ENCODE measurements around the gene ETV6.

The ETV6 gene

GRCh38 chr12:11697670-11698387 is 48.4 kb downstream of the ETV6 start:
- DNase-seq = no peak

DNA sequence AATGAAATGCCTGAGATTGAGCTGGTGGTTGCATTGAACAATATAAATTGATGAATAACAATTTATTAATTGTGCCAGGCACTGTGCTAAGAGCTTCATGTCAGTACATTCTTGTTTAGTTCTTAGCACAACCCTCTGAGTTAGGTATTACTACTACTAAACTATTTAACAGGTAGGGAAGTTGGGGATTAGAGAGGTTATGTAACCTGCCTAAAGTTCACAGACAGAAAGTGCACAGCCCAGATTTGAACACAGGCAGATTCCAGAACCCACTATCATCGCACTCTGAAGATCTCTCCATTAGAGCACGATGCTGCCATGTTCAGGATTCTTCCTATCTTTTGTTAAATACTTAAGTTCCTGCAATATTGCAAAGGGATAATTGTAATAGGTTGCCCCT is 49.3 kb downstream of the ETV6 start:
- DNase-seq = no peak

- DNase-seq = no peak
Measured at GRCh38 chr12:11701433-11701832, 52.0 kb downstream of the ETV6 start.

DNA sequence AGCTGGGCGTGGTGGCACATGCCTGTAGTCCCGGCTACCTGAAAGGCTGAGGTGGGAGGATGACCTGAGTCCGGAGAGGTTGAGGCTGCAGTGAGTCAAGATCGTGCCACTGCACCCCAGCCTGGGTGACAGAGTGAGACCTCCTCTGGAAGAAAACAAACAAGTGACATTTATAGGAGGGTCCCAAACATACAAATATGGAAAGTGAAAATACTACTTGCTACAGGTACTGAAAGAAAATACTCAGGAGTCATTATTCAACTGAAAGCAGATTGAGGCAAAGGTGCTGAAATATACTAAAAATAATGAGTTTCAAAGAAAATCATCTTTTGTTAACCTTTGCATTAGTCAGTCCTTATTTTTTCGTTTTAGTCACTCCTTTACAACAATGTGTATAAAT is 53.5 kb downstream of the ETV6 start:
- DNase-seq = no peak

GRCh38 chr12:11703378-11703777 is 53.9 kb downstream of the ETV6 start:
- DNase-seq = no peak

GRCh38 chr12:11704089-11704488 is 54.6 kb downstream of the ETV6 start:
- no peak for DNase-seq

- DNase-seq = no peak
Measured at GRCh38 chr12:11705010-11705409, 55.5 kb downstream of the ETV6 start.

DNA sequence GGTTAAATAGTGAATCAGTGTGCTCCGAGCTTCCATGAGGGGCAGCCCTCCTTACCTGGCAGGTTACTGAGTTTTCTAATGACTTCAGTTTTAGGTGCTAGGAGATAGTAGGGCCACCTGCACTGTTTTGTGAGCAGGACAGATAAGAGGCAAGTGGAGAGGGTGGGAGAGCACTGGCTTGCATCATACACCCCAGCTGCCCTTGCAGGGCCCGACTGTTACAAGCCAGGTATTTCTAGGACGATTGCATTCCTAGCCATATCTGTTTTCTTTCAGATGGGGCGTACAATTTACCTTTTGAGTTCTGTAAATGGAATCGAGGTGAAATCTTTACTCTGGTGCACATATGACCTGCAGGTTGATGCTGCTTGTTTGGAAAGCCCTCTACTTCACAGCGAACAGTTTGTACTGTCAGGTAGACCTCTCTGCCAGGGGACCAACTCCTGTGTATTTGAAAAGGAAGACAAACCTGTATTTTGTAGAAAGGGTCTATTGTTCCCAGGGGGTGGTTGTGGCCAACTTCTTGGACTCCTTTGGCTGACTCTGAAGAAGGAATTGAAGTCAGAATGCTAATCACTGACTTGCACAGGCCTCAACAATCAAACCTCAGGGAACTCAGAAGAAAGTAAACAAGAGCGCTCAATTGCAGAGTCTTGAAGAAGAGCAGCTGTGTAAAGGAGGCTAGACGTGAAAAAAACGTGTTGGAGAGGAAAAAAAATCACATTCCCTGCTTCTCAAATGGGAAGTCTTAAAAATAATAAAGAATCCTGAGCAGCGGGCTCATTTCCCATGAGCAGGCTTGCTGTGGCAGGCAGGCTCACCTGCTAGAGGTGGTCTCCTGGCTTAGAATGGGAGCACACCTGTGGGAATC is 57.3 kb downstream of the ETV6 start:
- no peak for DNase-seq

- DNase-seq = no peak
Measured at GRCh38 chr12:11707535-11707934, 58.1 kb downstream of the ETV6 start.

GRCh38 chr12:11709513-11709912 is 60.0 kb downstream of the ETV6 start:
- DNase-seq = no peak

DNA sequence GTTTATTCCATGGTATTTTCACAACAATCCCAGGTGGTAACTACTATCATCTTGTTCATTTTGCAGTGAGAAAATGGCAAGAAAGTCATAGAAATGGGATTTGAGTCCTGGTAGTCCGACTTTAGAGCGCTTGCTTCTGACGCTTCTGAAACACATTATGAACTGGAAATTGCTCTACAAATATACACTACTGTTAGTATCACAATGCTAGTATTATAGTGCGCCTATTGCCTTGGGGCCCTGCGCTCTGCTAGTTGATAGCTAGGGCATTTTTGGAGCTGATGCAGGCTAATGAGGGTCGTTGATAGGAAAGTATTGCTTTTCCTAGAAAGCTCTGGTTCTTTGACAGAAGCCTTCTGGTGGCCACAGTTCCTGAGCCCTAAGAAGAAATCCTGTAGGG is 61.0 kb downstream of the ETV6 start:
- no peak for DNase-seq

DNA sequence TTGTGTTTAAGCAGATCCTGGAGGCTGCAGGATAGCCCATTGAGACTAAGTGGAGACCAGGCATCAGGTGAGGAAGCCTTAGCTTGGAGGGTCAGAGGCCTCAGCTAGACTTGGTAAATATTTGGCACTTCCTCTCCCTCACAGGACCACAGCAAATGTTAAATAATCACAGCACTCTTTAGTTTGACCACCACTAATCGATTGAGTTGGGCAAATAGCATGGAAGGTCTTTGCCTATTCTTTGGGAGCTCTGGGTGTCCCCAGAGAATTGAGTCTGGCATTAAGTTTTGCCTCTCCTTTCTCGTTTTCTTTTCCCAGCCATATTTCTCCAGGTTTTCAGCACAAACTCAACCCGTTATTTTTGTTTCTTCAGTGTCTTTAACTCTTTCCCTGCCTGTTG is 61.4 kb downstream of the ETV6 start:
- no peak for DNase-seq

DNA sequence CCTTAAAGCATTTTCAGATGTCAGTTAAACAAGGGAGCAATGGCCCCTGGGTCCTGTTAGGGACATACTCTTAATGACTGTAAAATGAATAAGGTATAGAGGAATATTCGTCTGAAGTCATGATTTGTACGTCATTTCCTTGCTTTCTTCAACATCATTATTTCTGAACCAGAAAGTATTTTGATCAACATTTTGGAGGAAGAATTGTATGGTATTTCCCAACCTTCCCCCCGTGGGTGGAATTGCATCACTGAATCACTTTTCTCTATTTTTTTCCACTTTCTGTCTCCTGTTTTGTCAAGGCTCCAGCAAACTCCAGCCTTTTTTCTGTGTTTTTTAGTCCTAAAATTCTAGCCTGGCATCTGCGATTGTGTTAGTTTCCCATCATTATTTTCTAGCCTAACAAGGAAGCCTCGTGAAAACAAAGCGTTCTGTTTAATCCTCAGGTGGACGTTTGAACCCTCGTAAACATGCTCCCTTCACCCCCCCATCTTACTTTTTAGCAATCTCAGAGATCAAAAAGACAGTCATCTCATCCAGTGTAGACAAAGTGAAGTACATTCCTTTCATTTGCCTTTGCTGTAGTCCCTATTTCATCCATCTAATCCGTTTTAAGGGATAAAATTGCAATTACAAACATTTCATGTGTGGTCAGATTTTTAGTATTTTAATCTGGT is 62.3 kb downstream of the ETV6 start:
- no peak for DNase-seq

DNA sequence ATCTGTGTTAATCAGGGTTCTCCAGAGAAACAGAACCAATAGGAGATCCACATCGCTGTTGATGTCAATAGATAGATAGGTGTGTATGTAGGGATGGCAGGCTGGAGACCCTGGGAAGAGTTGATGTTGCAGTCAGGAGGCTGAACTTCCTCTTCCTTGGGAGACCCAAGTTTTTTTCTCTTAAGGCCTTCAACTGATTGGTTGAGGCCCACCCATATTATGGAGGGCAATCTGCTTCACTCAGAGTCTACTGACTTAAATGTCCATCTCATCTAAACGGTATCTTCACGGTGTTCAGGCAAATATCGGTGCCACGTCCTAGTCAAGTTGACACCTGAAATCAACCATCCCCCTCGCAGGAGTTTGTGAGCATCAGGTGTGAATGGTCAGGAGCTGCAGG is 63.0 kb downstream of the ETV6 start:
- DNase-seq = no peak

- no peak for DNase-seq
Measured at GRCh38 chr12:11713202-11713601, 63.7 kb downstream of the ETV6 start.

DNA sequence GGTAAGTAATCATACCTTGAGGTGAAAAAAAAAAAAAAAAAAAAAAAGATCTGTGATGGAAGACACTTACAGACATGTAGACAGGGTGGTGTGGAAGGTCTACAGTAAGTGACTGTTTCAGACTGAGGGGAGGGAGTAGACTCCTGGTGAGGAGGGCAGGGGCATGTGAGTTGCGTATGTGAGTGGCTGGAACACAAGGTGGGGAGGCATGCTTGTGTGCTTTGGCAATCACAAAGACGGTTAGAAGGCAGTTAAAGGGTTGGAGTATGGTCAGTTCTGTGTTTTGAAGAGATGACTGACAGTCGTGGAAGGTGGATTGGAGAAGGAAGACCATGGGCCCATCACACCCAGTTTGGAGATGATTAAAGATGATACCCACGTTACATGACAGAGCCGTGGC is 65.2 kb downstream of the ETV6 start:
- no peak for DNase-seq

GRCh38 chr12:11715621-11716020 is 66.1 kb downstream of the ETV6 start:
- no peak for DNase-seq

DNA sequence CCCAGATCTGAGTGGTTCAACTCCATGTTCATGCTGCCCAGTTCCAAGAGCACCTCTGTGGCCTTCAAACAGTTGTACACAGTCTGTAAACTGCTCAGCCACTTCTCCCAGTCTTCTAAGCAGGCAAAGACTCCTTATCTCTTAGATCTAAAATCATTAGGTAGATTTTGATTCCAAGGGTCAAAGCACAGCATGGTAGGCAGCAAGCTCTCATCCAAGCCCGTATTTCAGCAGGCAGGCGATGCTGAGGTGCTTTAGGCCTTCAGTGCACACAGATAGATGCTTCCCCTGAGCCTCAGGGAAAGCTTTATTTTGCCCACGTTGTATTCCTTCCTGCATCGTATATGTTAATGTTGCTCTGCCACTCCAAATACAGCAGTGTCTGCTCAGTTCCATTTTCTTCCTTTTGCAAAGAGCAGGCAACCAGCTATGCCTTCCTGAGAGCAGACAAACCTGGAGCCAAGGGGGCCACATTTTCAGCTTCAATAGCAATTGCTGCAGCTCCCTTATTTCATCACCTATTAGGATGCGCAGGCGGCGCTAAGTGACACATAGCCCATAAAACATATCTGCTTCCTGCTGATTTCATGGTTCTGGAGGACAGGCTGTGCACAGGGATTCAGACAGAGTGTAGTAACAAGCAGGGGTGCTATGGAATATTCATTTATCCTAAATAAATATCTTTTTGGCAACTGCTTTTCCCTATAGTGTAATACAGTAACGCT is 67.5 kb downstream of the ETV6 start:
- DNase-seq = no peak

DNA sequence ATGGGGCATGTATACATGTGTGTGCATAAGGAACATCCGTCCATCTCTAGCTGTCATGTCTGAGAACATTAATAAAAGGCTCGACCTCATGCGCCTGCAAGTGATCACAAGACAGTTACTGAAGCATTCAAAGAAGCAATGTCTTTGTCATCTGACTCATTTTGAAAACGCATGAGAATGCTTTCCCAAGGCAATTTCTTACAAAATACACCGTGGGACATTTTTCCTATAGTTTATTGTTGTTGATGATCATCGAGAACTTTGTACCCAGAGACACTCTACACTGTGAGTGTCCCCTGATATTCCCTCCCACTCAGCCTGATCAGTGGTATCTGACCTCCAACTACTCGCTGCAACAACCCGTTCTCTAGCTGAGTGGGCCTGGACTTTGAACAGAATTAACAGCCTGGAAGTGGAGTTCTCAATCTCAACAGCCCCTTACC is 68.1 kb downstream of the ETV6 start:
- no peak for DNase-seq

- DNase-seq = no peak
Measured at GRCh38 chr12:11718105-11718504, 68.6 kb downstream of the ETV6 start.

DNA sequence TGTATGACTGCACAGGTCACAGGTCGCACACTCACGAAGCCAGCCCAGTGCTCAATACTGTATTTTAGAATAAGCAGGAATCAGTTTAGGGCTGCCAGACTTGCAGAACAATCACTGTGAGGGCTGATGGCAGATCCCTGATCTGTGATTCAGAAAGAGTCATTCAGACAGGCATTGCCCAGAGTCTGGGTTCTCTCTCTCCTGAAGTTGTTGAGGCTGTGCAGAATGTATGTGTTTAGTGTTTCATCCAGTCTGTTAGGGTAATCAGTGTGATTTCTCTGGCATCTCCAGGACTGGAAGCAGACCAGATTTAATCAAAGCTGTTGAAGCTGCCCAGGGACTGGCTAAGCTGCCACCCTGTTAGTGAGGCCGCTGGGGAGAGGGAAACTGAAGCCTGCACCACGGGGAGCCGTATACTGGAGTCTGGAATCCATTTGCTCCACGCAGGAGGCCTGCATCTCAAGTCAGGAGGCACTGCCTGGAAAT is 69.3 kb downstream of the ETV6 start:
- no peak for DNase-seq

- peak; percentile 10 to 71 for DNase-seq
Measured at GRCh38 chr12:11719678-11720099, 70.2 kb downstream of the ETV6 start.

DNA sequence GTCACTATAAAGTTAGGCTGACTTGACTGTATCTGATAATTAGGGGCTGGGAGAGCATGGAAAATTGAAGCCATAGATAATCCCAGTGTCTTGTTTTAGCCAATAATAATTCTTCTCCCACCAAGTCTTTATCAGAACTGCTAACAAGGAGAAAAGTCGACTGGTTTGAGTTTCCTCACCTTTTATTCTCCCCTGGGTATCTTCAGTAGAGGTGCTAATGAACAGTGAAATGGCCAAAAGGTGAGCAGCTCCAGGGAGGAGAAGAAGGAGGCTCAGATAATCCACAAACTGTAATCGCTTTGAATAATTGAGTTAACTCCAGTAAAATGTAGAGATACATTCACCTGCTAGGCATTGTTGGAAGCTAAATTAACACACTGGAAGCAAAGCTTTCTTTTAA is 72.6 kb downstream of the ETV6 start:
- DNase-seq = no peak

Data from CD4-positive, alpha-beta T cell treated with Interleukin-1 beta for 1 hour (primary cell).